SH-SY5Y (cell line): Measurements from ENCODE around the gene POMC.

Experiments
- GATA2 ChIP-seq: IDR thresholded peaks from 2 replicates; pipeline ENCODE4 v1.6.1; 2011; ENCODE audit warnings: mild to moderate bottlenecking, low read depth, low read length
- GATA3 ChIP-seq: IDR thresholded peaks from 2 replicates; pipeline ENCODE4 v1.6.1; 2011; ENCODE audit warnings: low read depth, mild to moderate bottlenecking, low read length, moderate library complexity

DNA sequence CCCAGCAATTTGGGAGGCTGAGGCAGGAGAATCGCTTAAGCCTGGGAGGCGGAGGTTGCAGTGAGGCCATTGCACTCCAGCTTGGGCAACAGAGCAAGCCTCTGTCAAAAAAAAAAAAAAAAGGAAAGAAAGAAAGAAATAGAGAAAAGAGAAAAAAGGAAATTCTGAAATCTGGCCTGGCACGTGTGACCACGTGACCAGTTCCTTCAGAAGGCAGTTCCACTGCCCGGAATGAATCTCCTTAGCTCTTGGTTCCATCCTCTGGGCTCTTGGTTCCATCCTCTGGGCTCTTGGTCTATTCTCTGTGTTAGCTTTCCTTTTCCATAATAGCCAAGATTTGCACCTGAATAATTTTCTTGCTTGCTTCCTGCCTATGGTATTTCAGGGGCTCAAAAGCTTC, 5.3 kb upstream of the POMC start:
- TF ChIP-seq GATA2, result no peak
- no peak for TF ChIP-seq GATA3
